ENCODE data around the gene OCLN.
"Not testable (repeated sequence)": the region's sequence is repeated elsewhere in the genome, so short reads cannot be mapped to it uniquely, and the experiment has no call there.

DNA sequence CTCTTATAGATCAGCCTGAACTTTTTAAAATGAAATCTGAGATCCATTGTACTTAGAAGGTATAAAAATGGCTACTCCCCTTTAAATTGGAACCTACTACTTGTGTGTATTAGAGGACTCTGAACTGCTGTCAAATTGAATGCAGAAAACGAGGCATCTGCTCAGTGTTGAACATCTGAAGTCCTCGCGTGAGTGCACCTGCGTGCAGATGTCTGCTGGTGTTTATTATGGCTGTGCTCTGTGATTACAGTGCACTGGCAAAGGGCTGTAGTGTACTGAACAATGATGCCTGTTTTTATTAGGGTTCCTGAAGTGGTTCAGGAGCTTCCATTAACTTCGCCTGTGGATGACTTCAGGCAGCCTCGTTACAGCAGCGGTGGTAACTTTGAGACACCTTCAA, 52.0 kb downstream of the OCLN start:
- TF ChIP-seq, protein P1, sequence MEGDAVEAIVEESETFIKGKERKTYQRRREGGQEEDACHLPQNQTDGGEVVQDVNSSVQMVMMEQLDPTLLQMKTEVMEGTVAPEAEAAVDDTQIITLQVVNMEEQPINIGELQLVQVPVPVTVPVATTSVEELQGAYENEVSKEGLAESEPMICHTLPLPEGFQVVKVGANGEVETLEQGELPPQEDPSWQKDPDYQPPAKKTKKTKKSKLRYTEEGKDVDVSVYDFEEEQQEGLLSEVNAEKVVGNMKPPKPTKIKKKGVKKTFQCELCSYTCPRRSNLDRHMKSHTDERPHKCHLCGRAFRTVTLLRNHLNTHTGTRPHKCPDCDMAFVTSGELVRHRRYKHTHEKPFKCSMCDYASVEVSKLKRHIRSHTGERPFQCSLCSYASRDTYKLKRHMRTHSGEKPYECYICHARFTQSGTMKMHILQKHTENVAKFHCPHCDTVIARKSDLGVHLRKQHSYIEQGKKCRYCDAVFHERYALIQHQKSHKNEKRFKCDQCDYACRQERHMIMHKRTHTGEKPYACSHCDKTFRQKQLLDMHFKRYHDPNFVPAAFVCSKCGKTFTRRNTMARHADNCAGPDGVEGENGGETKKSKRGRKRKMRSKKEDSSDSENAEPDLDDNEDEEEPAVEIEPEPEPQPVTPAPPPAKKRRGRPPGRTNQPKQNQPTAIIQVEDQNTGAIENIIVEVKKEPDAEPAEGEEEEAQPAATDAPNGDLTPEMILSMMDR (conservative IDR thresholded peaks at IDR 0.05): not testable (repeated sequence)
- TF ChIP-seq EZH2 (IDR thresholded peaks at IDR 0.05; ENCODE audit: low read depth): not testable (repeated sequence)
